A549 (cell line): ENCODE data around the gene TMEM88. TPM values are rescaled to one million over a fixed set of nuclear protein-coding genes. Genes with fewer than 3 reads are reported as not detected.

Experiments
- ATAC-seq, 2 experiments: fragments of 200-7000 bp in 1 of 2; fragments of >200 bp in 1 of 2; cut with Nextera tagmentation in 1 of 2; cut with Tn5 transposase in 1 of 2; 3 replicates each; pipeline versions ENCODE4 v1.8.0 to v1.9.1; 2018 to 2020; ENCODE audit warnings: mild to moderate bottlenecking in 1 of 2, moderate library complexity in 1 of 2
- CTCF ChIA-PET: fragments of 300-600 bp; sonication (Branson Sonifier 250); formaldehyde crosslinking; extraction: SDS; loops from one replicate; lab custom pipeline; 2021; ENCODE audit warnings: antibody characterized with exemption, inconsistent platforms; lab: Yijun Ruan, JAX
- POLR2A ChIA-PET: fragments of 350-600 bp; formaldehyde crosslinking; extraction: SDS; loops from one replicate; lab custom pipeline; 2021; ENCODE audit warnings: antibody characterized with exemption, inconsistent platforms; lab: Yijun Ruan, JAX
- DNase-seq, 2 experiments: peaks; one replicate each; pipeline versions ENCODE4 v3.0.0 to v3.0.0-alpha.2; 2011 to 2016; ENCODE audit warnings: low read depth in 1 of 2, low spot score in 1 of 2
- FAIRE-seq: peaks from 2 replicates; lab custom pipeline; 2011; peaks lifted over from hg19 to GRCh38; lab: Jason Lieb, UNC
- H3K27ac ChIP-seq, 2 experiments: fragments of >200 bp; sonication (Bioruptor Twin); formaldehyde crosslinking; 3 replicates each; pipeline ENCODE4 v1.5.1; 2016 to 2017
- H3K4me1 ChIP-seq: fragments of >200 bp; sonication (Bioruptor Twin); formaldehyde crosslinking; 3 replicates; pipeline ENCODE4 v1.6.1; 2016
- H3K4me2 ChIP-seq: fragments of >200 bp; sonication (Bioruptor Twin); formaldehyde crosslinking; 3 replicates; pipeline ENCODE4 v1.6.1; 2016
- H3K4me3 ChIP-seq: fragments of >200 bp; sonication (Bioruptor Twin); formaldehyde crosslinking; 3 replicates; pipeline ENCODE4 v1.5.1; 2016
- H3K9me3 ChIP-seq: fragments of >200 bp; sonication (Bioruptor Twin); formaldehyde crosslinking; 3 replicates; pipeline ENCODE4 v1.6.1; 2016
- ATOH8 ChIP-seq: fragments of 250-450 bp; sonication (Bioruptor Pico); IDR thresholded peaks from 2 replicates; pipeline ENCODE4 v1.5.0; 2020; ENCODE audit warnings: low read depth, mild to moderate bottlenecking, moderate library complexity
- BCL3 ChIP-seq: fragments of >200 bp; sonication (Bioruptor Twin); formaldehyde crosslinking; IDR thresholded peaks from 3 replicates; pipeline ENCODE4 v1.6.1; 2016
- BHLHE40 ChIP-seq: IDR thresholded peaks from 2 replicates; pipeline ENCODE4 v1.6.1; 2012; ENCODE audit warnings: low read depth, low read length, inconsistent platforms
- CBX2 ChIP-seq: fragments of 200-600 bp; sonication (generic); IDR thresholded peaks from 2 replicates; pipeline ENCODE4 v1.6.1; 2016; ENCODE audit warnings: low read depth, mild to moderate bottlenecking, borderline replicate concordance
- CHD2 ChIP-seq: fragments of 150-350 bp; IDR thresholded peaks from 2 replicates; pipeline ENCODE4 v1.6.1; 2014; ENCODE audit warnings: low read length; ENCODE audit not compliant: partially characterized antibody
- CHD4 ChIP-seq: fragments of 200-600 bp; sonication (generic); IDR thresholded peaks from 2 replicates; pipeline ENCODE4 v1.6.1; 2016; ENCODE audit warnings: antibody characterized with exemption, mild to moderate bottlenecking, borderline replicate concordance
- CTCF ChIP-seq: fragments of >200 bp; sonication (Bioruptor Twin); formaldehyde crosslinking; IDR thresholded peaks from 3 replicates; pipeline ENCODE4 v1.5.1; 2016
- EHF ChIP-seq: fragments of 250-450 bp; sonication (Bioruptor Pico); IDR thresholded peaks from 2 replicates; pipeline ENCODE4 v1.5.0; 2020; ENCODE audit warnings: mild to moderate bottlenecking
- EHMT2 ChIP-seq: fragments of 200-600 bp; sonication (generic); IDR thresholded peaks from 2 replicates; pipeline ENCODE4 v1.6.1; 2016; ENCODE audit warnings: antibody characterized with exemption, low read depth, mild to moderate bottlenecking, moderate library complexity
- FOSB ChIP-seq: fragments of 250-450 bp; sonication (Bioruptor Pico); IDR thresholded peaks from 2 replicates; pipeline ENCODE4 v1.5.0; 2020; ENCODE audit warnings: mild to moderate bottlenecking, moderate library complexity
- FOXS1 ChIP-seq: fragments of 250-450 bp; sonication (Bioruptor Pico); IDR thresholded peaks from 2 replicates; pipeline ENCODE4 v1.5.0; 2020; ENCODE audit warnings: mild to moderate bottlenecking, moderate library complexity
- GATA3 ChIP-seq: IDR thresholded peaks from 2 replicates; pipeline ENCODE4 v1.6.1; 2012; ENCODE audit warnings: borderline replicate concordance
- HDAC2 ChIP-seq: fragments of 200-600 bp; sonication (generic); IDR thresholded peaks from 2 replicates; pipeline ENCODE4 v1.6.1; 2016
- HOXB13 ChIP-seq: fragments of 250-450 bp; sonication (Bioruptor Pico); IDR thresholded peaks from 2 replicates; pipeline ENCODE4 v1.5.0; 2020; ENCODE audit warnings: low read depth, mild to moderate bottlenecking, moderate library complexity
- JUN ChIP-seq, 2 experiments: fragments of >200 bp; sonication (Bioruptor Twin); formaldehyde crosslinking; IDR thresholded peaks; 2 replicates in 1 of 2; 3 replicates in 1 of 2; pipeline ENCODE4 v1.6.1; 2016 to 2017
- JUNB ChIP-seq: fragments of >200 bp; sonication (Bioruptor Twin); formaldehyde crosslinking; IDR thresholded peaks from 2 replicates; pipeline ENCODE4 v1.6.1; 2016
- KDM5A ChIP-seq: fragments of 200-600 bp; sonication (generic); IDR thresholded peaks from 2 replicates; pipeline ENCODE4 v1.6.1; 2016; ENCODE audit warnings: antibody characterized with exemption, mild to moderate bottlenecking
- MAX ChIP-seq: IDR thresholded peaks from 2 replicates; pipeline ENCODE4 v1.6.1; 2012
- NR3C1 ChIP-seq: fragments of >200 bp; sonication (Bioruptor Twin); formaldehyde crosslinking; IDR thresholded peaks from 3 replicates; pipeline ENCODE4 v1.6.1; 2017
- PHF8 ChIP-seq: fragments of 200-600 bp; sonication (generic); IDR thresholded peaks from 2 replicates; pipeline ENCODE4 v1.6.1; 2016; ENCODE audit warnings: low read depth, mild to moderate bottlenecking, antibody characterized with exemption, moderate library complexity, borderline replicate concordance
- POLR2AphosphoS2 ChIP-seq: conservative IDR thresholded peaks from 2 replicates; pipeline ENCODE4 v1.6.1; 2012; ENCODE audit warnings: low read length, improper control_type of control experiment, inconsistent platforms
- RARB ChIP-seq: fragments of 250-450 bp; sonication (Bioruptor Pico); IDR thresholded peaks from 2 replicates; pipeline ENCODE4 v1.8.0; 2021; ENCODE audit warnings: mild to moderate bottlenecking, moderate library complexity
- RCOR1 ChIP-seq: fragments of 150-350 bp; IDR thresholded peaks from 2 replicates; pipeline ENCODE4 v1.6.1; 2014; ENCODE audit warnings: antibody characterized with exemption, low read length, low read depth
- REST ChIP-seq: fragments of 200-600 bp; sonication (generic); IDR thresholded peaks from 2 replicates; pipeline ENCODE4 v1.6.1; 2016; ENCODE audit warnings: antibody characterized with exemption, mild to moderate bottlenecking, moderate library complexity
- SMC3 ChIP-seq: fragments of >200 bp; sonication (Bioruptor Twin); formaldehyde crosslinking; IDR thresholded peaks from 3 replicates; pipeline ENCODE4 v1.6.1; 2018; ENCODE audit warnings: inconsistent platforms
- SREBF2 ChIP-seq: fragments of 450-650 bp; IDR thresholded peaks from 2 replicates; pipeline ENCODE4 v1.6.1; 2014; ENCODE audit warnings: mild to moderate bottlenecking, moderate library complexity
- TFCP2L1 ChIP-seq: fragments of 250-450 bp; sonication (Bioruptor Pico); IDR thresholded peaks from 2 replicates; pipeline ENCODE4 v1.5.0; 2021; ENCODE audit warnings: mild to moderate bottlenecking
- TP53 ChIP-seq: fragments of 250-450 bp; sonication (Bioruptor Pico); IDR thresholded peaks from 2 replicates; pipeline ENCODE4 v1.5.0; 2021; ENCODE audit warnings: mild to moderate bottlenecking, moderate library complexity
- ZNF302 ChIP-seq: fragments of 250-450 bp; sonication (Bioruptor Pico); IDR thresholded peaks from 2 replicates; pipeline ENCODE4 v1.9.0; 2021; ENCODE audit warnings: inconsistent platforms, mild to moderate bottlenecking, moderate library complexity
- ZSCAN20 ChIP-seq: fragments of 250-450 bp; sonication (Bioruptor Pico); IDR thresholded peaks from 2 replicates; pipeline ENCODE4 v1.8.0; 2022; ENCODE audit warnings: mild to moderate bottlenecking, moderate library complexity
- WGBS: methylation state at CpG from one replicate; pipeline ENCODE4 v1.1.6; 2017; ENCODE audit errors: missing lambda C conversion rate; 5-methylcytosine and 5-hydroxymethylcytosine counted together
- polyA plus RNA-seq, 4 experiments: library from polyadenylated mRNA; depleted of rRNA in 3 of 4; stranded (reverse); fragments of >200 nt; fragmentation: RNase III in 1 of 4; extraction: RNeasy Plus Mini Kit Qiagen cat#74134 plus additional on column Dnase treatment in 1 of 4; gene quantifications; 2 replicates in 3 of 4; 3 replicates in 1 of 4; pipeline ENCODE4 v1.2.3, GENCODE V29; 2011 to 2017

The TMEM88 gene
- polyA plus RNA-seq, 2 of the 4 experiments (the other 2 are of a cell fraction) = 0.17 to 0.48 TPM

GRCh38 chr17:7835814-7836595 is 18.9 kb upstream of the TMEM88 start (continued):
- TF ChIP-seq BCL3 = no peak

- Histone ChIP-seq H3K4me2 (peak overlapping the region; percentile 96), H3K4me3 (peak overlapping the region; percentile 60), H3K27ac (peak overlapping the region; percentile 82 to 89), H3K9me3 (no peaks in the 10 kb centered on the region), H3K4me1 (peaks cover 48% of the 10 kb centered on the region)
- peak; percentile 87 to 98 for DNase-seq
- CTCF ChIA-PET = interaction anchor here (1.0 to 25.1 kb wide), 9 partner anchors 5 to 204 kb away, joined by 3 to 677 read pairs (median 7); partner anchors contain the start of genes KDM6B, TP53 and WRAP53
- FAIRE-seq = peak; percentile 63
- ATAC-seq = peak; percentile 8 to 20; a peak in 5 of 6 replicates
- 3% methylated on average over 19 of the region's 19 CpGs for WGBS
- POLR2A ChIA-PET = interaction anchor here (0.7 to 6.7 kb wide), 3 partner anchors 9 to 20 kb away, joined by 3 to 44 read pairs (median 3); partner anchors contain the start of genes CYB5D1 and NAA38
- TF ChIP-seq NR3C1 = no peak
- no peak for TF ChIP-seq PHF8
- TF ChIP-seq HDAC2 = no peak
- TF ChIP-seq SMC3 = no peak
- TF ChIP-seq KDM5A = no peak
- TF ChIP-seq ZSCAN20 = no peak
- no peak for TF ChIP-seq EHF (CRISPR knock-in tag)
- TF ChIP-seq HOXB13 (CRISPR knock-in tag) = no peak
- no peak for TF ChIP-seq CTCF
- no peak for TF ChIP-seq CBX2
- no peak for TF ChIP-seq ATOH8 (CRISPR knock-in tag)
- peak; percentile 46 to 84; a peak in 4 of 5 replicates for TF ChIP-seq JUN (IDR thresholded peaks at IDR 0.05)
- peak; percentile 84 for TF ChIP-seq GATA3
- TF ChIP-seq MAX = peak; percentile 96
- peak; percentile 34; the same call in 1 of the 2 replicates for TF ChIP-seq JUNB
- peak; percentile 100 for TF ChIP-seq BHLHE40
- no peak for TF ChIP-seq EHMT2
- peak; percentile 30; the same call in 1 of the 2 replicates for TF ChIP-seq TFCP2L1
- TF ChIP-seq POLR2AphosphoS2 = no peak
- no peak for TF ChIP-seq FOSB (CRISPR knock-in tag)
- no peak for TF ChIP-seq REST
- no peak for TF ChIP-seq SREBF2
- peak; percentile 85 for TF ChIP-seq RARB (CRISPR knock-in tag)
- TF ChIP-seq CHD4 = no peak
- TF ChIP-seq CHD2 = peak; percentile 78
- no peak for TF ChIP-seq ZNF302 (CRISPR knock-in tag)
- no peak for TF ChIP-seq FOXS1
- no peak for TF ChIP-seq TP53 (CRISPR knock-in tag)
- no peak for TF ChIP-seq RCOR1
These were observed 18.1 kb upstream of the TMEM88 start for GRCh38 chr17:7836596-7837407.
